Measurements from ENCODE around the gene AJUBA. TPM values are rescaled to one million over a fixed set of nuclear protein-coding genes. Genes with fewer than 3 reads are reported as not detected.

The AJUBA gene
- total RNA-seq, 2 donors from 2014 or later = 1.4 to 4.1 TPM

Other genes with a start within 250 kb of the AJUBA start
- gene OXA1L, start 215.9 kb downstream of the AJUBA start, total RNA-seq = 100 to 1,000 TPM in 1 of 2 donors, 10 to 100 TPM in 1; 81.7 to 125 TPM
- 10 to 100 TPM in 1 of 2 donors, 1 to 10 TPM in 1; 8.4 to 17.4 TPM for gene SLC7A7, start 167.1 kb downstream of the AJUBA start, total RNA-seq
- gene MRPL52, start 152.7 kb downstream of the AJUBA start, total RNA-seq = 10 to 100 TPM; 64.5 to 81.0 TPM
- 100 to 1,000 TPM in 1 of 2 donors, 10 to 100 TPM in 1; 83.0 to 101 TPM for gene MMP14, start 146.0 kb downstream of the AJUBA start, total RNA-seq
- 100 to 1,000 TPM; 263 to 308 TPM for gene LRP10, start 110.8 kb downstream of the AJUBA start, total RNA-seq
- gene REM2, start 99.3 kb downstream of the AJUBA start, total RNA-seq = under 1 TPM; 0.58 to 0.64 TPM
- 10 to 100 TPM; 60.4 to 81.9 TPM for gene RBM23, start 63.4 kb downstream of the AJUBA start, total RNA-seq
- gene PRMT5, start 53.2 kb downstream of the AJUBA start, total RNA-seq = 10 to 100 TPM; 40.5 to 63.9 TPM
- 10 to 100 TPM; 33.5 to 33.6 TPM for gene HAUS4, start 25.5 kb downstream of the AJUBA start, total RNA-seq
- 10 to 100 TPM; 11.9 to 13.2 TPM for gene C14orf93, start 27.6 kb upstream of the AJUBA start, total RNA-seq
- gene PSMB5, start 52.3 kb upstream of the AJUBA start, total RNA-seq = 10 to 100 TPM; 77.9 to 80.6 TPM
- gene PSMB11, start 59.7 kb upstream of the AJUBA start, total RNA-seq = not detected
- gene CDH24, start 75.0 kb upstream of the AJUBA start, total RNA-seq = 1 to 10 TPM; 3.7 to 5.1 TPM
- gene ACIN1, start 112.6 kb upstream of the AJUBA start, total RNA-seq = 100 to 1,000 TPM; 110 to 119 TPM
- gene C14orf119, start 113.0 kb upstream of the AJUBA start, total RNA-seq = 10 to 100 TPM; 47.0 to 53.8 TPM
- gene CIROP, start 122.4 kb upstream of the AJUBA start, total RNA-seq = not detected
- gene CEBPE, start 136.7 kb upstream of the AJUBA start, total RNA-seq = not detected
- gene SLC7A8, start 201.1 kb upstream of the AJUBA start, total RNA-seq = 10 to 100 TPM; 18.2 to 33.6 TPM

All from left colon (tissue), 2 donors.